Measurements from ENCODE around the gene FAM83D. TPM values are rescaled to one million over a fixed set of nuclear protein-coding genes. Genes with fewer than 3 reads are reported as not detected.

FAM83D gene
- total RNA-seq (2022) = 10.7 and 18.4 TPM in 2 replicates
- percentile 61 among the genes with signal in this experiment for Bru-seq, nascent RNA
- percentile 31 among the genes with signal in this experiment for BruChase-seq, experiment 1, labeled RNA remaining after a 6-hour chase
- BruChase-seq, experiment 2, labeled RNA remaining after a 2-hour chase = percentile 54 among the genes with signal in this experiment
- long read RNA-seq, transcript FAM83D-201 (4 exons, 2,475 nt) = major isoform, 58 of 64 reads
- long read RNA-seq, partial matches to known transcripts = 4 of 64 reads
- long read RNA-seq, other reads (novel, unspliced or antisense) = 2 of 64 reads

GRCh38 chr20:38926142-38926933, at the start of gene FAM83D:
Gene FAM83D (plus strand): TSS chr20:38926417. CDS start chr20:38926443, 26 bp downstream.
- Mint-ChIP-seq H3K9me3 (ENCODE audit: unreplicated experiment) (no peaks in the 10 kb centered on the region), H3K4me1 (ENCODE audit: insufficient read depth, unreplicated experiment) (peaks cover 19% of the 10 kb centered on the region), H3K27me3 (ENCODE audit: insufficient read depth, unreplicated experiment) (no peaks in the 10 kb centered on the region), H3K27ac (ENCODE audit: low read depth, unreplicated experiment) (no peak within 1 kb of the TSS), H3K36me3 (ENCODE audit: insufficient read depth, unreplicated experiment) (no peaks in the 10 kb centered on the region), H3K4me3 (ENCODE audit: unreplicated experiment) (peak within 1 kb of the TSS; percentile 77)
- no TSS peak for BruUV-seq (replicated peaks)
- peak; percentile 56 for TF ChIP-seq CTCF (IDR thresholded peaks at IDR 0.05; ENCODE audit: unreplicated experiment)
- intact Hi-C loops (cut with micrococcal nuclease) = loop anchor here (1.0 to 2.0 kb wide), 2 partner anchors 36 to 122 kb away; partner anchors contain the start of gene DHX35
- CTCF ChIA-PET = interaction anchor here (0.5 to 15.2 kb wide), 14 partner anchors 9 to 1526 kb away, joined by 3 to 132 read pairs (median 3); partner anchors contain the start of gene DHX35
- POLR2A ChIA-PET = interaction anchor here (0.6 to 6.9 kb wide), 9 partner anchors 32 to 178 kb away, joined by 3 to 88 read pairs (median 4); partner anchors contain the start of genes ACTR5 and DHX35
- peak; percentile 98 for DNase-seq (ENCODE audit: unreplicated experiment)

GRCh38 chr20:38877483-38877882, 48.7 kb upstream of the FAM83D start:
- Mint-ChIP-seq H3K4me1 (ENCODE audit: insufficient read depth, unreplicated experiment) (peaks cover 8% of the 10 kb centered on the region), H3K36me3 (ENCODE audit: insufficient read depth, unreplicated experiment) (peaks cover 6% of the 10 kb centered on the region), H3K4me3 (ENCODE audit: unreplicated experiment) (no peak overlapping the region), H3K27ac (ENCODE audit: low read depth, unreplicated experiment) (no peak overlapping the region), H3K27me3 (ENCODE audit: insufficient read depth, unreplicated experiment) (no peaks in the 10 kb centered on the region), H3K9me3 (ENCODE audit: unreplicated experiment) (no peaks in the 10 kb centered on the region)
- DNase-seq (ENCODE audit: unreplicated experiment) = peak; percentile 51
- ChIA-PET POLR2A (no interaction called here), CTCF (interaction anchor here (0.7 to 7.0 kb wide), 4 partner anchors 15 to 1772 kb away, joined by 3 to 112 read pairs (median 21); no protein-coding TSS in a partner anchor)
- BruUV-seq (replicated peaks) = no TSS peak
- intact Hi-C loops (cut with micrococcal nuclease) = no loop called here
- TF ChIP-seq CTCF (IDR thresholded peaks at IDR 0.05; ENCODE audit: unreplicated experiment) = no peak

GRCh38 chr20:38878866-38879265, 47.4 kb upstream of the FAM83D start:
- BruUV-seq (replicated peaks) = no TSS peak
- Mint-ChIP-seq H3K36me3 (ENCODE audit: insufficient read depth, unreplicated experiment) (no peaks in the 10 kb centered on the region), H3K4me1 (ENCODE audit: insufficient read depth, unreplicated experiment) (peaks cover 10% of the 10 kb centered on the region), H3K9me3 (ENCODE audit: unreplicated experiment) (no peaks in the 10 kb centered on the region), H3K27me3 (ENCODE audit: insufficient read depth, unreplicated experiment) (no peaks in the 10 kb centered on the region), H3K4me3 (ENCODE audit: unreplicated experiment) (no peak overlapping the region), H3K27ac (ENCODE audit: low read depth, unreplicated experiment) (no peak overlapping the region)
- no peak for DNase-seq (ENCODE audit: unreplicated experiment)
- POLR2A ChIA-PET = interaction anchor here (0.7 to 1.7 kb wide), 5 partner anchors 8 to 130 kb away, joined by 3 to 6 read pairs (median 4); partner anchors contain the start of gene ACTR5
- no peak for TF ChIP-seq CTCF (IDR thresholded peaks at IDR 0.05; ENCODE audit: unreplicated experiment)
- intact Hi-C loops (cut with micrococcal nuclease) = no loop called here
- CTCF ChIA-PET = interaction anchor here (0.6 to 7.0 kb wide), 14 partner anchors 8 to 540 kb away, joined by 3 to 112 read pairs (median 3); no protein-coding TSS in a partner anchor
